Endodermal cell (in vitro differentiated cells): ENCODE results near the gene HECTD1. TPM values are rescaled to one million over a fixed set of nuclear protein-coding genes. Genes with fewer than 3 reads are reported as not detected.
"Not testable (repeated sequence)": the region's sequence is repeated elsewhere in the genome, so short reads cannot be mapped to it uniquely, and the experiment has no call there.

Source experiments
- DNase-seq: peaks from one replicate; pipeline ENCODE4 v3.0.0-alpha.2; 2017
- H3K27ac ChIP-seq: 2 replicates; pipeline ENCODE4 v1.5.1; 2013; ENCODE audit warnings: mild to moderate bottlenecking, low read depth, low read length, moderate library complexity
- H3K27me3 ChIP-seq: 2 replicates; pipeline ENCODE4 v1.6.1; 2013; ENCODE audit warnings: mild to moderate bottlenecking, low read length, moderate library complexity; ENCODE audit not compliant: insufficient read depth, control insufficient read depth, poor library complexity, severe bottlenecking
- H3K36me3 ChIP-seq: 2 replicates; pipeline ENCODE4 v1.7.0; 2013; ENCODE audit warnings: mild to moderate bottlenecking, low read length, moderate library complexity; ENCODE audit not compliant: control insufficient read depth, insufficient read depth
- H3K4me1 ChIP-seq: one replicate; pipeline ENCODE4 v1.7.0; 2013; ENCODE audit warnings: low read length; ENCODE audit not compliant: control insufficient read depth, insufficient read depth
- H3K4me3 ChIP-seq: 2 replicates; pipeline ENCODE4 v1.5.1; 2013; ENCODE audit warnings: mild to moderate bottlenecking, low read length, moderate library complexity
- H3K9ac ChIP-seq: 2 replicates; pipeline ENCODE4 v1.6.1; 2013; ENCODE audit warnings: mild to moderate bottlenecking, low read length, moderate library complexity; ENCODE audit not compliant: poor library complexity, severe bottlenecking; ENCODE audit errors: extremely low read depth
- H3K9me3 ChIP-seq: 2 replicates; pipeline ENCODE4 v1.6.1; 2013; ENCODE audit warnings: mild to moderate bottlenecking, low read length, moderate library complexity; ENCODE audit not compliant: control insufficient read depth
- H3K27ac Mint-ChIP-seq: 2 replicates; pipeline ENCODE4 v1.8.0; 2020; ENCODE audit warnings: mixed read lengths
- H3K27me3 Mint-ChIP-seq: 2 replicates; pipeline ENCODE4 v1.8.0; 2021; ENCODE audit warnings: mild to moderate bottlenecking, mixed read lengths; ENCODE audit not compliant: insufficient read depth
- H3K36me3 Mint-ChIP-seq: 2 replicates; pipeline ENCODE4 v1.8.0; 2020; ENCODE audit warnings: low read depth, mixed read lengths
- H3K4me1 Mint-ChIP-seq: 2 replicates; pipeline ENCODE4 v1.8.0; 2020; ENCODE audit warnings: mixed read lengths
- H3K4me3 Mint-ChIP-seq: 2 replicates; pipeline ENCODE4 v1.8.0; 2020; ENCODE audit warnings: mild to moderate bottlenecking, moderate library complexity, mixed read lengths
- H3K9me3 Mint-ChIP-seq: 2 replicates; pipeline ENCODE4 v1.8.0; 2020; ENCODE audit warnings: mild to moderate bottlenecking, mixed read lengths
- WGBS, 2 experiments: methylation state at CpG; one replicate each; pipeline versions ENCODE4 v1.1.5 to v1.1.7; 2013; ENCODE audit warnings: missing lambda C conversion rate in 2 of 2, mixed read lengths in 1 of 2; ENCODE audit not compliant: insufficient coverage in 1 of 2, insufficient read length in 1 of 2; 5-methylcytosine and 5-hydroxymethylcytosine counted together
- total RNA-seq, 2 donors: library from RNA; stranded (reverse); fragmentation: NEBNext Ultra II Directional in 1 of 2; extraction: Animal tissue kit (Norgen Biotek cat#: 25700) in 1 of 2; gene quantifications; 2 replicates in 1 of 2; 3 replicates in 1 of 2; pipeline ENCODE4 v1.2.1, GENCODE V29; 2021
- TF ChIP-seq, protein P1 (sequence below): fragments of 200-600 bp; sonication (generic); conservative IDR thresholded peaks from 2 replicates; pipeline ENCODE4 v1.5.0; 2021; ENCODE audit warnings: antibody characterized with exemption, mild to moderate bottlenecking

Gene HECTD1
- total RNA-seq, 2 donors from 2014 or later, result 118 to 132 TPM

DNA sequence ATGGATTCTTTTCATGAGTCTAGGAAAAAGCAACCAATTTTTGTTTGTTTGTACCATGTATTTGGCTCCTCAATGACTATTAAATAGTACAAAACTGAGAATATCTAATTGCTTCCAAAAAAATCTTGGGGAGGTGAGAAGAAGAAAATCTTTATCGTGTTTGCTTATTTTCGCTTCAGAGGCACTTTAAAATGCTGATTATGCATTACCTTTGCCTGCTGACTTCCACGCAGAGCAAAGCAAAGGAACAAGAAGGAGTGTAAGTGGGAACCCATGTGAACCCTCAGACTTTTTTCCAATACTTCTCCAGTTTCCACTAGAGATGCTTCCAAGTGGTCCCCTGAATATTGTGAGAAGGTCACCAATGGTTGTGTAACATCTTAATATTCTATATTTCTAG, 138.2 kb downstream of the HECTD1 start:
- Mint-ChIP-seq H3K27ac (no peak overlapping the region), H3K4me3 (no peak overlapping the region), H3K4me1 (peaks cover 12% of the 10 kb centered on the region), H3K27me3 (no peaks in the 10 kb centered on the region), H3K36me3 (peaks cover 15% of the 10 kb centered on the region), H3K9me3 (no peaks in the 10 kb centered on the region)
- Histone ChIP-seq H3K27me3 (no peaks in the 10 kb centered on the region), H3K9ac (no peak overlapping the region), H3K4me3 (no peak overlapping the region), H3K36me3 (no peaks in the 10 kb centered on the region), H3K9me3 (no peaks in the 10 kb centered on the region), H3K27ac (no peak overlapping the region), H3K4me1 (peaks cover 4% of the 10 kb centered on the region)
- no peak for DNase-seq
- TF ChIP-seq, protein P1, sequence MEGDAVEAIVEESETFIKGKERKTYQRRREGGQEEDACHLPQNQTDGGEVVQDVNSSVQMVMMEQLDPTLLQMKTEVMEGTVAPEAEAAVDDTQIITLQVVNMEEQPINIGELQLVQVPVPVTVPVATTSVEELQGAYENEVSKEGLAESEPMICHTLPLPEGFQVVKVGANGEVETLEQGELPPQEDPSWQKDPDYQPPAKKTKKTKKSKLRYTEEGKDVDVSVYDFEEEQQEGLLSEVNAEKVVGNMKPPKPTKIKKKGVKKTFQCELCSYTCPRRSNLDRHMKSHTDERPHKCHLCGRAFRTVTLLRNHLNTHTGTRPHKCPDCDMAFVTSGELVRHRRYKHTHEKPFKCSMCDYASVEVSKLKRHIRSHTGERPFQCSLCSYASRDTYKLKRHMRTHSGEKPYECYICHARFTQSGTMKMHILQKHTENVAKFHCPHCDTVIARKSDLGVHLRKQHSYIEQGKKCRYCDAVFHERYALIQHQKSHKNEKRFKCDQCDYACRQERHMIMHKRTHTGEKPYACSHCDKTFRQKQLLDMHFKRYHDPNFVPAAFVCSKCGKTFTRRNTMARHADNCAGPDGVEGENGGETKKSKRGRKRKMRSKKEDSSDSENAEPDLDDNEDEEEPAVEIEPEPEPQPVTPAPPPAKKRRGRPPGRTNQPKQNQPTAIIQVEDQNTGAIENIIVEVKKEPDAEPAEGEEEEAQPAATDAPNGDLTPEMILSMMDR, result no peak
- 89 to 100% methylated on average over 3 of the region's 3 CpGs for WGBS, 2 experiments

DNA sequence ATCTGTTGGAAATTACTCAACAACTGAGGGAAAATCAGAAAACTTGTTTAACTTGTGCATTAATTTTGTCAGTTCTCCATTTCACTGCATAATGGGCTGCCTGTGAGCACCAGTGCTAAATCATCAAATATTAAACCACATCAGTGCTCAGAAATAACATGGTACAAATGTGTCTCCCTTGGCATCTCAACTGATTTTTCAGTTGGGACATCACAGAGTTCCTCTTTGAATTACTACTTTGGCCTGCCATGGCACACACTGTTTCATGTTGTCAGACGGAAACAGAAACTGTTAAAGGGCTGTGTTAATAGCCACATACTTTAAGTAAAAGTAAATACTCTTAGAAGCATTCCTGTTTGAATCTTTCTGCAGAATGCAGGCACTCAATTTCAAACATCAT, 139.4 kb downstream of the HECTD1 start:
- peaks cover 4% of the 10 kb centered on the region for H3K4me1 ChIP-seq
- H3K27ac Mint-ChIP-seq, result no peak overlapping the region

GRCh38 chr14:31062908-31063307, 144.7 kb downstream of the HECTD1 start:
- not testable (repeated sequence) for H3K27ac Mint-ChIP-seq, H3K27me3 Mint-ChIP-seq, H3K9me3 Mint-ChIP-seq, H3K4me3 Mint-ChIP-seq, H3K4me3 ChIP-seq, H3K36me3 Mint-ChIP-seq, H3K36me3 ChIP-seq, H3K27me3 ChIP-seq, DNase-seq, H3K9me3 ChIP-seq, H3K27ac ChIP-seq, H3K9ac ChIP-seq
- 81 to 93% methylated on average over 5 to 8 of the region's 8 CpGs for WGBS, 2 experiments
- peaks cover 11% of the 10 kb centered on the region for H3K4me1 ChIP-seq
- peaks cover 33% of the 10 kb centered on the region for H3K4me1 Mint-ChIP-seq

More for the DNA sequence above, 139.4 kb downstream of the HECTD1 start:
- no peak overlapping the region for H3K9ac ChIP-seq
- no peaks in the 10 kb centered on the region for H3K27me3 ChIP-seq
- H3K27ac ChIP-seq, result no peak overlapping the region
- 80 to 91% methylated on average over 1 of the region's 1 CpG for WGBS, 2 experiments
- no peak overlapping the region for H3K4me3 ChIP-seq
- Mint-ChIP-seq H3K4me3 (no peak overlapping the region), H3K9me3 (no peaks in the 10 kb centered on the region), H3K36me3 (peaks cover 15% of the 10 kb centered on the region), H3K27me3 (no peaks in the 10 kb centered on the region), H3K4me1 (peaks cover 12% of the 10 kb centered on the region)
- TF ChIP-seq, protein P1, result no peak
- H3K9me3 ChIP-seq, result no peaks in the 10 kb centered on the region
- no peak for DNase-seq
- H3K36me3 ChIP-seq, result no peaks in the 10 kb centered on the region

DNA sequence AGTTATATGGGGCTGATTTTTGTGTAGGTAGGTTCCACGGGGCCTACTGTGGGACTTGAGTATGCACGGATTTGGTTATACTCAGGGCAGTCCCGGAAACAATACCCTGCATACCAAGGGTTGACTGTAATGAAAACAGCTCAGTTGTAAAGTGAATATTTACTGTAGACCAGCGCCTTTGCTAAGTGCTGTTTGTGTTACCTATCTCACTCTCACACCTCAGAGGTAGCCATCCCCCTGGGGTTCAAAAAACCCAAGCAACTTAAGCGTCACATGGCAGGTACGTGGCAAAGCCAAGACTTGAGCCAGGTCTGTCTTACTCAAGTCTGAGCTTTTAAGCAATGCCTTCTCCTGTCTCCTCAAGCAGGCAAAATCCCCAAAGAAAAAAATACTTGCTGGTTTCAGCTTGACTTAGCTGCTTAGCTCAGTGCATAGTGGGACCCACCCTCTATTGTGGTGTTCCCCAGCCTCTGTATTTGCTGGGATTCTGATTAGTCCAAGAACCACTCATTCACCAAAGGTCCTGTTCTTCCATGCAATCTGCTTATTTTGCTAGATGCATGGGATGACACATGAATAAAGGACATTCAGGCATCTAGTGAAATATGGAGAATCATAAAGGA, 147.2 kb downstream of the HECTD1 start:
- WGBS, 2 experiments, result 26 to 72% methylated on average over 3 to 6 of the region's 6 CpGs
- TF ChIP-seq, protein P1, result no peak
- Histone ChIP-seq H3K4me1 (peaks cover 11% of the 10 kb centered on the region), H3K9me3 (no peaks in the 10 kb centered on the region), H3K9ac (peak overlapping the region; percentile 50), H3K4me3 (peak overlapping the region; percentile 51), H3K36me3 (no peaks in the 10 kb centered on the region), H3K27me3 (no peaks in the 10 kb centered on the region), H3K27ac (peak overlapping the region; percentile 69)
- DNase-seq, result peak; percentile 85
- H3K27ac Mint-ChIP-seq, result peak overlapping the region; percentile 93
- no peaks in the 10 kb centered on the region for H3K27me3 Mint-ChIP-seq
- no peak overlapping the region for H3K4me3 Mint-ChIP-seq
- H3K36me3 Mint-ChIP-seq, result peaks cover 1% of the 10 kb centered on the region
- peaks cover 36% of the 10 kb centered on the region for H3K4me1 Mint-ChIP-seq
- H3K9me3 Mint-ChIP-seq, result no peaks in the 10 kb centered on the region
